ENCODE data around the gene TMEM202.

Gene TMEM202

GRCh38 chr15:72420576-72420975 is 22.5 kb downstream of the TMEM202 start:
- no peak for TF ChIP-seq RAD21 (IDR thresholded peaks at IDR 0.05; ENCODE audit: low read depth)
- TF ChIP-seq EGR1 (IDR thresholded peaks at IDR 0.05) = no peak
- no peak for TF ChIP-seq USF1 (IDR thresholded peaks at IDR 0.05)
- no peak for TF ChIP-seq REST (IDR thresholded peaks at IDR 0.05; ENCODE audit: low read depth)
- TF ChIP-seq FOXM1 (IDR thresholded peaks at IDR 0.05; ENCODE audit: borderline replicate concordance, low read depth) = no peak
- TF ChIP-seq MAX (IDR thresholded peaks at IDR 0.05) = no peak
- no peak for TF ChIP-seq TAF1 (IDR thresholded peaks at IDR 0.05; ENCODE audit: low read depth)
- TF ChIP-seq YY1 (IDR thresholded peaks at IDR 0.05; ENCODE audit: low read depth) = no peak
- TF ChIP-seq CEBPB (IDR thresholded peaks at IDR 0.05) = no peak
- no peak for TF ChIP-seq CREB1 (IDR thresholded peaks at IDR 0.05; ENCODE audit: low read depth)

- no peak for TF ChIP-seq EGR1 (IDR thresholded peaks at IDR 0.05)
- TF ChIP-seq CREB1 (IDR thresholded peaks at IDR 0.05; ENCODE audit: low read depth) = no peak
- TF ChIP-seq USF1 (IDR thresholded peaks at IDR 0.05) = no peak
- no peak for TF ChIP-seq CEBPB (IDR thresholded peaks at IDR 0.05)
- no peak for TF ChIP-seq FOXM1 (IDR thresholded peaks at IDR 0.05; ENCODE audit: borderline replicate concordance, low read depth)
- no peak for TF ChIP-seq RAD21 (IDR thresholded peaks at IDR 0.05; ENCODE audit: low read depth)
- no peak for TF ChIP-seq EP300 (IDR thresholded peaks at IDR 0.05; ENCODE audit: borderline replicate concordance)
- TF ChIP-seq ZBTB7A (IDR thresholded peaks at IDR 0.05; ENCODE audit: low read depth) = no peak
- no peak for TF ChIP-seq NFIC (IDR thresholded peaks at IDR 0.05)
- no peak for TF ChIP-seq MAX (IDR thresholded peaks at IDR 0.05)
- no peak for TF ChIP-seq TEAD4 (IDR thresholded peaks at IDR 0.05)
- no peak for TF ChIP-seq REST (IDR thresholded peaks at IDR 0.05; ENCODE audit: low read depth)
- no peak for TF ChIP-seq YY1 (IDR thresholded peaks at IDR 0.05; ENCODE audit: low read depth)
- no peak for TF ChIP-seq TCF12 (IDR thresholded peaks at IDR 0.05; ENCODE audit: low read depth)
- no peak for TF ChIP-seq TAF1 (IDR thresholded peaks at IDR 0.05; ENCODE audit: low read depth)
Observed at GRCh38 chr15:72421484-72421883, 23.4 kb downstream of the TMEM202 start.

- no peak for TF ChIP-seq USF1 (IDR thresholded peaks at IDR 0.05)
- TF ChIP-seq EP300 (IDR thresholded peaks at IDR 0.05; ENCODE audit: borderline replicate concordance) = no peak
- no peak for TF ChIP-seq CREB1 (IDR thresholded peaks at IDR 0.05; ENCODE audit: low read depth)
- TF ChIP-seq ZBTB7A (IDR thresholded peaks at IDR 0.05; ENCODE audit: low read depth) = no peak
- no peak for TF ChIP-seq REST (IDR thresholded peaks at IDR 0.05; ENCODE audit: low read depth)
- no peak for TF ChIP-seq RAD21 (IDR thresholded peaks at IDR 0.05; ENCODE audit: low read depth)
- no peak for TF ChIP-seq TEAD4 (IDR thresholded peaks at IDR 0.05)
Observed at GRCh38 chr15:72423256-72423655, 25.2 kb downstream of the TMEM202 start.

GRCh38 chr15:72426753-72427152 is 28.6 kb downstream of the TMEM202 start:
- TF ChIP-seq ZBTB7A (IDR thresholded peaks at IDR 0.05; ENCODE audit: low read depth) (no peak), TEAD4 (IDR thresholded peaks at IDR 0.05) (no peak), YY1 (IDR thresholded peaks at IDR 0.05; ENCODE audit: low read depth) (no peak), USF1 (IDR thresholded peaks at IDR 0.05) (no peak), FOXM1 (IDR thresholded peaks at IDR 0.05; ENCODE audit: borderline replicate concordance, low read depth) (no peak), RAD21 (IDR thresholded peaks at IDR 0.05; ENCODE audit: low read depth) (no peak), NFIC (IDR thresholded peaks at IDR 0.05) (no peak), EGR1 (IDR thresholded peaks at IDR 0.05) (no peak), REST (IDR thresholded peaks at IDR 0.05; ENCODE audit: low read depth) (no peak), TCF12 (IDR thresholded peaks at IDR 0.05; ENCODE audit: low read depth) (no peak), MAX (IDR thresholded peaks at IDR 0.05) (no peak), EP300 (IDR thresholded peaks at IDR 0.05; ENCODE audit: borderline replicate concordance) (no peak), CREB1 (IDR thresholded peaks at IDR 0.05; ENCODE audit: low read depth) (no peak), CEBPB (IDR thresholded peaks at IDR 0.05) (no peak), TAF1 (IDR thresholded peaks at IDR 0.05; ENCODE audit: low read depth) (no peak)
